OCI-LY7 (cell line): ENCODE data around the gene MRPL2. TPM values are rescaled to one million over a fixed set of nuclear protein-coding genes. Genes with fewer than 3 reads are reported as not detected.

Experiments used
- BruUV-seq: library from RNA; stranded (reverse); fragments of 400-500 nt; replicated peaks from 2 replicates; lab custom pipeline; 2021; lab: Mats Ljungman, UMichigan
- CTCF ChIA-PET: fragments of 300-600 bp; sonication (Branson Sonifier 250); formaldehyde crosslinking; loops from one replicate; lab custom pipeline; 2022; ENCODE audit warnings: antibody characterized with exemption; ENCODE audit not compliant: unreplicated experiment; lab: Charles Lee
- POLR2A ChIA-PET: fragments of 300-600 bp; sonication (Branson Sonifier 250); formaldehyde crosslinking; loops from one replicate; lab custom pipeline; 2022; ENCODE audit warnings: antibody characterized with exemption; lab: Charles Lee
- DNase-seq: peaks from one replicate; pipeline ENCODE4 v3.0.0-alpha.2; 2015; ENCODE audit warnings: low spot score
- H2AFZ ChIP-seq: fragments of 200-600 bp; sonication (generic), shearing (Covaris generic); 2 replicates; pipeline ENCODE4 v1.6.1; 2014; ENCODE audit warnings: mild to moderate bottlenecking, antibody characterized with exemption, low read length, moderate library complexity
- H3K27ac ChIP-seq: fragments of 200-600 bp; sonication (generic); 2 replicates; pipeline ENCODE4 v1.5.1; 2014; ENCODE audit warnings: mixed run types, low read depth, mild to moderate bottlenecking, moderate library complexity, low read length, inconsistent platforms; ENCODE audit not compliant: poor library complexity, severe bottlenecking
- H3K36me3 ChIP-seq: fragments of 200-600 bp; sonication (generic); 2 replicates; pipeline ENCODE4 v1.6.1; 2014; ENCODE audit warnings: mild to moderate bottlenecking, antibody characterized with exemption, low read length, moderate library complexity, mixed read lengths; ENCODE audit not compliant: insufficient read depth
- H3K4me1 ChIP-seq: fragments of 200-600 bp; sonication (generic); 2 replicates; pipeline ENCODE4 v1.5.1; 2014; ENCODE audit warnings: mild to moderate bottlenecking, low read length; ENCODE audit not compliant: insufficient read depth, poor library complexity, severe bottlenecking
- H3K4me2 ChIP-seq: fragments of 200-600 bp; sonication (generic); 2 replicates; pipeline ENCODE4 v1.6.1; 2014; ENCODE audit warnings: mild to moderate bottlenecking, low read length
- H3K4me3 ChIP-seq: fragments of 200-600 bp; sonication (generic); 2 replicates; pipeline ENCODE4 v1.5.1; 2014; ENCODE audit warnings: mild to moderate bottlenecking, low read depth, low read length; ENCODE audit not compliant: poor library complexity, severe bottlenecking
- H3K79me2 ChIP-seq: fragments of 200-600 bp; sonication (generic); 2 replicates; pipeline ENCODE4 v1.6.1; 2016; ENCODE audit warnings: low read depth, mild to moderate bottlenecking, low read length, moderate library complexity, mixed read lengths; ENCODE audit not compliant: insufficient read depth
- H3K9me2 ChIP-seq: fragments of 200-600 bp; sonication (generic); 2 replicates; pipeline ENCODE4 v1.6.1; 2016; ENCODE audit warnings: mild to moderate bottlenecking, low read length, mixed read lengths; ENCODE audit not compliant: insufficient read depth
- H3K9me3 ChIP-seq: fragments of 200-600 bp; sonication (generic); 2 replicates; pipeline ENCODE4 v1.6.1; 2014; ENCODE audit warnings: mild to moderate bottlenecking, mixed run types, low read length, mixed read lengths
- H4K20me1 ChIP-seq: fragments of 200-600 bp; sonication (generic); 2 replicates; pipeline ENCODE4 v1.6.1; 2014; ENCODE audit warnings: mild to moderate bottlenecking, antibody characterized with exemption, low read length, moderate library complexity, mixed read lengths; ENCODE audit not compliant: insufficient read depth
- CTCF ChIP-seq: fragments of 200-600 bp; sonication (generic); conservative IDR thresholded peaks from 2 replicates; pipeline ENCODE4 v1.5.1; 2014; ENCODE audit warnings: mild to moderate bottlenecking, antibody characterized with exemption, low read length, moderate library complexity, mixed read lengths
- EZH2phosphoT487 ChIP-seq: fragments of 200-600 bp; sonication (generic); IDR thresholded peaks from 2 replicates; pipeline ENCODE4 v1.6.1; 2018; ENCODE audit warnings: low read depth, borderline replicate concordance, mild to moderate bottlenecking, mixed run types, antibody characterized with exemption, low read length, moderate library complexity, mixed read lengths
- intact Hi-C: fragments of 100-400 bp; cut with micrococcal nuclease; formaldehyde crosslinking; loops from one replicate; pipeline ENCODE4 v1.10.0; 2022; ENCODE audit not compliant: unreplicated experiment
- total RNA-seq, 2 experiments: library from RNA; depleted of rRNA in 1 of 2; stranded (reverse); fragments of >200 nt in 1 of 2; shearing (Covaris generic) in 1 of 2; gene quantifications; 2 replicates each; pipeline ENCODE4 v1.2.3, GENCODE V29; 2014 to 2022

Gene MRPL2
- total RNA-seq, 2 experiments from 2014 or later, result 25.8 to 81.7 TPM

GRCh38 chr6:43054206-43054943 is 4.9 kb downstream of the MRPL2 start:
- peak overlapping the region; percentile 37 for H3K27ac ChIP-seq
- H2AFZ ChIP-seq, result peak overlapping the region; percentile 58; the same call in 1 of the 2 replicates
- TF ChIP-seq CTCF (no peak), EZH2phosphoT487 (no peak)
- no TSS peak for BruUV-seq
- H3K4me1 ChIP-seq, result peaks cover 32% of the 10 kb centered on the region
- peak overlapping the region; percentile 92 for H3K4me2 ChIP-seq
- H4K20me1 ChIP-seq, result no peaks in the 10 kb centered on the region
- ChIA-PET POLR2A (interaction anchor here (0.6 to 2.4 kb wide), 8 partner anchors 9 to 125 kb away, joined by 3 to 6 read pairs (median 5); partner anchors contain the start of genes CNPY3, KLHDC3, MEA1 and PPP2R5D), CTCF (interaction anchor here (0.6 kb wide), 1 partner anchor 10 kb away, joined by 3 read pairs; no protein-coding TSS in a partner anchor)
- peaks cover 17% of the 10 kb centered on the region for H3K79me2 ChIP-seq
- no peaks in the 10 kb centered on the region for H3K9me2 ChIP-seq
- DNase-seq, result no peak
- H3K4me3 ChIP-seq, result peak overlapping the region; percentile 77
- H3K36me3 ChIP-seq, result peaks cover 17% of the 10 kb centered on the region
- intact Hi-C loops, result no loop called here
- H3K9me3 ChIP-seq, result no peaks in the 10 kb centered on the region

- Histone ChIP-seq H3K9me3 (no peaks in the 10 kb centered on the region), H3K4me1 (peaks cover 32% of the 10 kb centered on the region), H3K4me3 (peak within 1 kb of the TSS; percentile 77), H2AFZ (peak within 1 kb of the TSS; percentile 58), H3K36me3 (peaks cover 23% of the 10 kb centered on the region), H3K79me2 (peaks cover 12% of the 10 kb centered on the region), H3K27ac (peak within 1 kb of the TSS; percentile 57), H3K4me2 (peak within 1 kb of the TSS; percentile 92), H4K20me1 (no peaks in the 10 kb centered on the region), H3K9me2 (no peaks in the 10 kb centered on the region)
- POLR2A ChIA-PET, result interaction anchor here (0.7 to 2.4 kb wide), 7 partner anchors 8 to 124 kb away, joined by 3 to 6 read pairs (median 5); partner anchors contain the start of genes CNPY3, KLHDC3, MEA1 and PPP2R5D
- peak; percentile 89 for DNase-seq
- CTCF ChIA-PET, result no interaction called here
- TF ChIP-seq EZH2phosphoT487, result no peak
- no peak for TF ChIP-seq CTCF
- BruUV-seq, result no TSS peak
- intact Hi-C loops, result loop anchor here (2.0 kb wide), 1 partner anchor 39 kb away; the partner anchor contains the start of gene KLHDC3
Observed at GRCh38 chr6:43053545-43054205, 5.6 kb downstream of the MRPL2 start, which contains the start of gene CUL7. TSS of gene CUL7 (minus strand) at chr6:43053851. CDS start at chr6:43052788, 1,063 bp downstream.
